CD4-positive, alpha-beta memory T cell (primary cell): ENCODE data around the gene CLDN18. TPM values are rescaled to one million over a fixed set of nuclear protein-coding genes. Genes with fewer than 3 reads are reported as not detected.

Source experiments
- CTCF ChIA-PET: fragments of 350-600 bp; sonication (Branson Sonifier 250); formaldehyde crosslinking; loops from one replicate; lab custom pipeline; 2021; ENCODE audit warnings: inconsistent platforms; ENCODE audit not compliant: partially characterized antibody; lab: Charles Lee
- POLR2A ChIA-PET: fragments of 350-600 bp; sonication (Branson Sonifier 250); formaldehyde crosslinking; loops from one replicate; lab custom pipeline; 2021; ENCODE audit not compliant: partially characterized antibody; lab: Charles Lee
- DNase-seq, 5 donors: peaks; one replicate each; pipeline versions ENCODE4 v3.0.0 to v3.0.0-alpha.2; 2020 to 2022; ENCODE audit warnings: mixed read lengths in 1 of 5
- H3K27ac ChIP-seq: one replicate; pipeline ENCODE4 v1.7.0; 2013; ENCODE audit warnings: low read depth, low read length
- H3K27me3 ChIP-seq: 2 replicates; pipeline ENCODE4 v1.7.0; 2013; ENCODE audit warnings: mild to moderate bottlenecking, low read length, moderate library complexity; ENCODE audit not compliant: insufficient read depth
- H3K36me3 ChIP-seq: 2 replicates; pipeline ENCODE4 v1.7.0; 2013; ENCODE audit warnings: mild to moderate bottlenecking, low read length, moderate library complexity; ENCODE audit not compliant: insufficient read depth
- H3K4me1 ChIP-seq: 2 replicates; pipeline ENCODE4 v1.7.0; 2013; ENCODE audit warnings: mild to moderate bottlenecking, low read length, moderate library complexity; ENCODE audit not compliant: insufficient read depth
- H3K4me3 ChIP-seq, 2 donors: one replicate each; pipeline ENCODE4 v1.7.0; 2013; ENCODE audit warnings: low read length in 2 of 2, mild to moderate bottlenecking in 1 of 2
- H3K9me3 ChIP-seq, 2 donors: one replicate each; pipeline ENCODE4 v1.7.0; 2013; ENCODE audit warnings: low read length in 2 of 2, control low read depth in 1 of 2; ENCODE audit not compliant: control insufficient read depth in 1 of 2
- H3K27ac Mint-ChIP-seq, 7 donors: one replicate each; pipeline ENCODE4 v1.8.0; 2020 to 2021; ENCODE audit warnings: mixed read lengths in 7 of 7, mild to moderate bottlenecking in 6 of 7, inconsistent platforms in 3 of 7, moderate library complexity in 3 of 7
- H3K27me3 Mint-ChIP-seq, 2 donors: one replicate each; pipeline ENCODE4 v1.8.0; 2020 to 2021; ENCODE audit warnings: mixed read lengths in 2 of 2
- H3K36me3 Mint-ChIP-seq, 2 donors: one replicate each; pipeline ENCODE4 v1.8.0; 2020 to 2021; ENCODE audit warnings: mixed read lengths in 2 of 2, inconsistent platforms in 1 of 2, mild to moderate bottlenecking in 1 of 2
- H3K4me1 Mint-ChIP-seq, 4 donors: one replicate each; pipeline ENCODE4 v1.8.0; 2020 to 2021; ENCODE audit warnings: mixed read lengths in 4 of 4, mild to moderate bottlenecking in 1 of 4
- H3K4me3 Mint-ChIP-seq, 8 donors: one replicate each; pipeline ENCODE4 v1.8.0; 2020 to 2021; ENCODE audit warnings: mixed read lengths in 8 of 8, mild to moderate bottlenecking in 7 of 8, moderate library complexity in 6 of 8, inconsistent platforms in 3 of 8
- H3K9me3 Mint-ChIP-seq, 8 donors: one replicate each; pipeline ENCODE4 v1.8.0; 2020 to 2021; ENCODE audit warnings: mixed read lengths in 8 of 8, mild to moderate bottlenecking in 5 of 8, inconsistent platforms in 3 of 8, moderate library complexity in 1 of 8
- intact Hi-C: fragments of 100-400 bp; cut with micrococcal nuclease; formaldehyde crosslinking; loops from one replicate; pipeline ENCODE4 v1.15.1; 2023
- polyA plus RNA-seq, 2 donors: library from polyadenylated mRNA; unstranded; fragments of 300-500 nt; fragmentation: Illumina TruSeq; gene quantifications; one replicate each; pipeline ENCODE4 v1.2.3, GENCODE V29; 2021
- total RNA-seq, 2 experiments: library from RNA; stranded (reverse); gene quantifications; one replicate each; pipeline ENCODE4 v1.2.3, GENCODE V29; 2021

The CLDN18 gene
- total and polyA plus RNA-seq, 4 experiments from 2014 or later = not detected

DNA sequence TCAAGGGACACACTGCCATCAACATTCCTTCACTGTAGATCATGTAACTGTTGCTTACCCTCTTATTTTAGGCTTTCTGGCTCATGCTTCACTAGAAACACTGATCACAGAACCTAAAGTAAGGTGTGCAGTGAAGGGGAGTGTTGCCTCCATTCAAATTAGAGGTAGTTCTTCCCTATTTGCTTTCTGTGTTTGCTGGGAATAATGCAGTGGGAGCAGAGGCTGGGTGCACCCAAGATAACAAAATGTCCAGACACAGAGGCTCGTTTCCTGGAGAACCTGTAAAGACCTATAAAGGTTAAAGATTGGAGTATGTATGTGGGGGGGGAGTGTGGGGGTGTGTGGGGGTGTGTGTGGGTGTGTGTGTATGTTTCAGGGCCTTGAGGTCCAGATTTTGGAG lies 2.1 kb upstream of the CLDN18 start:
- no peak overlapping the region for H3K27ac ChIP-seq
- no peak overlapping the region for H3K4me3 ChIP-seq
- H3K4me3 Mint-ChIP-seq = no peak overlapping the region
- no peaks in the 10 kb centered on the region for H3K27me3 ChIP-seq
- H3K9me3 ChIP-seq = no peaks in the 10 kb centered on the region
- no peaks in the 10 kb centered on the region for H3K4me1 ChIP-seq
- no peak overlapping the region for H3K27ac Mint-ChIP-seq
- H3K27me3 Mint-ChIP-seq = peaks cover 0 to 4% of the 10 kb centered on the region in 2 donors
- no peaks in the 10 kb centered on the region for H3K36me3 ChIP-seq
- CTCF ChIA-PET = no interaction called here
- H3K4me1 Mint-ChIP-seq = no peaks in the 10 kb centered on the region
- intact Hi-C loops = no loop called here
- no peaks in the 10 kb centered on the region for H3K9me3 Mint-ChIP-seq
- H3K36me3 Mint-ChIP-seq = no peaks in the 10 kb centered on the region
- POLR2A ChIA-PET = no interaction called here
- no peak for DNase-seq

DNA sequence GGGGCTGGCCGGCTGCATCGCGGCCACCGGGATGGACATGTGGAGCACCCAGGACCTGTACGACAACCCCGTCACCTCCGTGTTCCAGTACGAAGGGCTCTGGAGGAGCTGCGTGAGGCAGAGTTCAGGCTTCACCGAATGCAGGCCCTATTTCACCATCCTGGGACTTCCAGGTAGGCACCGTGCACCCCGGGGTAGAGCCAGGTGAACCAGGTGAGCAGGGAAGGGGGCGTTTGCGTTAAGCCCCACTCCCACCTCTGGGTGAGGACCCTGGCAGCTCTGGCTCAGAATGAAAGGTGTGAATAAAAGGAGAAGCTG lies 267 bp downstream of the CLDN18 start:
- intact Hi-C loops = no loop called here
- DNase-seq = no peak
- Mint-ChIP-seq H3K4me3 (no peak overlapping the region), H3K27me3 (peaks cover 0 to 6% of the 10 kb centered on the region in 2 donors), H3K27ac (no peak overlapping the region), H3K4me1 (no peaks in the 10 kb centered on the region), H3K9me3 (no peaks in the 10 kb centered on the region), H3K36me3 (no peaks in the 10 kb centered on the region)
- POLR2A ChIA-PET = no interaction called here
- H3K27me3 ChIP-seq = no peaks in the 10 kb centered on the region
- no peaks in the 10 kb centered on the region for H3K4me1 ChIP-seq
- no peak overlapping the region for H3K27ac ChIP-seq
- H3K9me3 ChIP-seq = no peaks in the 10 kb centered on the region
- no peak overlapping the region for H3K4me3 ChIP-seq
- H3K36me3 ChIP-seq = no peaks in the 10 kb centered on the region
- CTCF ChIA-PET = no interaction called here

DNA sequence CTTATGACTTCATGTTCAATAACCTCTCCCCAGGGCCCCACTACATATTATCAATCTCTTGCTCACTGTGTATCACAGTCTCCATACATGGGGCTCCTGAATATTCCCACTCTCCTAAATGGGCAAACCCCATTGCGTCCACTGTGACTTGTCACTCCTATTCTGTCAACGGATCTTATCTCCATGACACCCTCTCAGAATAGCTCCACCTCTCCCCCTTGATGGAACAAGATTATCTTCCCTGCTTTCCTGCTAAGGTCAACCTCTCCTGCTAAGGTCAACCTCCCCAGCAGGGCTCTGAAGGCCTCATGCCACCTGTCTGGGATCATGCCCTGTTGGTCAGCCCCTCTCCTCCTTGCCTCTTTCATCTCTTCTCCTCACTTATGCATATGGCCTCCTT lies 1.8 kb downstream of the CLDN18 start:
- Mint-ChIP-seq H3K27ac (no peak overlapping the region), H3K4me1 (no peaks in the 10 kb centered on the region), H3K4me3 (no peak overlapping the region), H3K27me3 (peaks cover 0 to 6% of the 10 kb centered on the region in 2 donors), H3K9me3 (no peaks in the 10 kb centered on the region), H3K36me3 (no peaks in the 10 kb centered on the region)
- Histone ChIP-seq H3K36me3 (no peaks in the 10 kb centered on the region), H3K4me3 (no peak overlapping the region), H3K9me3 (no peaks in the 10 kb centered on the region), H3K27ac (no peak overlapping the region), H3K27me3 (no peaks in the 10 kb centered on the region), H3K4me1 (no peaks in the 10 kb centered on the region)
- intact Hi-C loops = no loop called here
- no peak for DNase-seq
- POLR2A ChIA-PET = no interaction called here
- CTCF ChIA-PET = no interaction called here

DNA sequence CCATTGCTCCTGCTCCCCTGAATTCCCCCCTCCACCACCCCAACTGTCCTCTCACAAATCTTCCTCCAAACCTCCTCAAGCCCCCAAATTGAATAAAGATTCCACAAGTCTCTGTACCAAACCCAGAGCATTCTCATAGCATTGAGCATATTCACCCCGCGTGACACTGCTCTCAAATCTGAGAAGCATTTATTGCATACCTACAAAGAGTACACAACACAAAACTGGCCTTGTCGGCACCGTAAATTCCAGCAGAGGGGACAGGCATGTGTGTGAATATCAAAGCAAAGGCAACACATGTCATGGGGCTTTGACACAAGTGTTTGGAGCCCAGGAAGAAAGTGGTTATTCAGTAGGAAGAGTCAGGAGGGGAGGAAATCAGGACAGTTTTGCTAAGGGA lies 2.6 kb downstream of the CLDN18 start:
- Histone ChIP-seq H3K36me3 (no peaks in the 10 kb centered on the region), H3K27ac (no peak overlapping the region), H3K4me1 (no peaks in the 10 kb centered on the region), H3K4me3 (no peak overlapping the region), H3K9me3 (no peaks in the 10 kb centered on the region), H3K27me3 (no peaks in the 10 kb centered on the region)
- no peak for DNase-seq
- ChIA-PET POLR2A (no interaction called here), CTCF (no interaction called here)
- intact Hi-C loops = no loop called here
- Mint-ChIP-seq H3K27me3 (peaks cover 0 to 6% of the 10 kb centered on the region in 2 donors), H3K36me3 (no peaks in the 10 kb centered on the region), H3K4me3 (no peak overlapping the region), H3K4me1 (no peaks in the 10 kb centered on the region), H3K27ac (no peak overlapping the region), H3K9me3 (no peaks in the 10 kb centered on the region)

DNA sequence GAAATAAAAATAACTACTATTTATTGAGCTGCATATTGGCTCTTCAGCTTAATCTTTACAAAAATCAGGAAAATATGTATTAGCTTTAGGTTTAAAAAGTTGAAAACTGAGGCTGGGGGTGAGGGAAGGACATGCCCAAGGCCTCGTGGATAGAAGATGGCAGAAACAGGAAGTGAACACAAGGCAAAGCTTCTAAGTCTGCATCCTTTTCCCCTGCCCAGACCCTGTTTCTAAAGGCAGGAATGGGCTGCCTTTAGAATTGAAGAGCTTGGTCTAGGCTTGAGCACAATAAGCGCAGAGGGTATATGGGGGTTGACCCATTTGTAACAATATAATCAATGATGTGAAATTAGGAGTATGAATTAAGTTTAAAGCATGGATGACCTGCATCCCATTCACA lies 6.1 kb downstream of the CLDN18 start:
- POLR2A ChIA-PET = no interaction called here

DNA sequence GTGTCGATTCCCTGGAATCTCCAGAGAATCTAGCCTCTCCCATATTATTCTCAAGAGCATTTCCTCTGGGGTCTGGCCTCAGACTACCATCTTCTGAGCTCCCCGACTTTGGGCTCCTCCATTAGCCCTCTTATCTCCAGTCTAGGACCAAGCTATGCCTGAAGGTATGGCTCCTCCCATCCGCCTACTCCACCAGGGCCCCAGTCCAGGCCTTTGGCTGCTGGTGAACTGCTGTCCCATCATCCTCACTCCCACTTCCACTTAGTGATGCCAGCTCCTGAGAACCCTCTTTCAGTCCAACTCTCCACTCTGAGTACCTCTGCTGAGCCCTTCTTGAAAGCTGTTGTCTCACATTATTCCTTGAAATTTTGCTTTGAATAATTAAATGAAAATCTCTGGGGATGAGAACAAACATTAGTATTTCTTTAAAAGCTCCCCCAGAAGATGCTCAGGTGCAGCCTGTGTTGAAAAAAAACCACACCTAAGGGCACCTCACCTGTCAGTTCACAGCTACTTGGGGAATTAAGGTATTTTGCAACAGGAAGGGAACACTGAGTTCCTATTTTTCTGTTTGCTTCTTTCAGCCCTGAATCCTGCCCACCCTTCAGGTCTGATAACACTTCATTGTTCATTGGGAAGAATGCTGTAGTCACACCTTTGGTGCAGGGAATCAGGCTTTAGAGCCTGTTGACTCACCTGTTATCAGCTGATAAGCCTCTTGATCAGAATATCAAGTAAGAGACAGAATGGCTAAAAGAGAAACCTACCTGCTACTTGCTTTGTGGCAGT lies 9.5 kb downstream of the CLDN18 start:
- Mint-ChIP-seq H3K4me1 (no peaks in the 10 kb centered on the region), H3K36me3 (no peaks in the 10 kb centered on the region), H3K4me3 (no peak overlapping the region), H3K27ac (no peak overlapping the region), H3K9me3 (no peaks in the 10 kb centered on the region), H3K27me3 (no peaks in the 10 kb centered on the region)
- intact Hi-C loops = no loop called here
- H3K27ac ChIP-seq = no peak overlapping the region
- H3K4me3 ChIP-seq = no peak overlapping the region
- H3K36me3 ChIP-seq = no peaks in the 10 kb centered on the region
- H3K4me1 ChIP-seq = no peaks in the 10 kb centered on the region
- CTCF ChIA-PET = no interaction called here
- no peaks in the 10 kb centered on the region for H3K27me3 ChIP-seq
- no peaks in the 10 kb centered on the region for H3K9me3 ChIP-seq
- DNase-seq = no peak
- POLR2A ChIA-PET = no interaction called here

More for the DNA sequence above, 6.1 kb downstream of the CLDN18 start:
- Histone ChIP-seq H3K4me1 (no peaks in the 10 kb centered on the region), H3K9me3 (no peaks in the 10 kb centered on the region), H3K4me3 (no peak overlapping the region), H3K36me3 (no peaks in the 10 kb centered on the region), H3K27ac (no peak overlapping the region), H3K27me3 (no peaks in the 10 kb centered on the region)
- DNase-seq = no peak
- H3K27me3 Mint-ChIP-seq = peaks cover 0 to 6% of the 10 kb centered on the region in 2 donors
- H3K27ac Mint-ChIP-seq = no peak overlapping the region
- CTCF ChIA-PET = no interaction called here
- H3K36me3 Mint-ChIP-seq = no peaks in the 10 kb centered on the region
- intact Hi-C loops = no loop called here
- no peak overlapping the region for H3K4me3 Mint-ChIP-seq
- H3K4me1 Mint-ChIP-seq = no peaks in the 10 kb centered on the region
- H3K9me3 Mint-ChIP-seq = no peaks in the 10 kb centered on the region

DNA sequence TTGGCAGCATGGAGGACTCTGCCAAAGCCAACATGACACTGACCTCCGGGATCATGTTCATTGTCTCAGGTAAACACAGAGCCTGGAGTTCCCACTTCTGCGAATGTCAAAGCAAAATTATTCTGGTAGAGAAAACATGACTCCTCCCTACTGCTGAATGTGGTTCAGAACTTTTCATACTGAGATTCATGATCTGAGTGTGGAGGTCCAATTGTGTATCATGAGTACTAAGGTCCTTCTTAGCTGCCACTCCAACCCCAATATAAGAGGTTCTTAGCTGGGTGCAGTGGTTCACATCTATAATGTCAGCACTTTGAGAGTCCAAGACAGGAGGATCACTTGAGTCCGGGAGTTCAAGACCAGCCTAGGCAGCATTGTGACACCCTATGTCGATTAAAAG lies 13.8 kb downstream of the CLDN18 start:
- Histone ChIP-seq H3K9me3 (no peaks in the 10 kb centered on the region), H3K4me3 (no peak overlapping the region), H3K27ac (no peak overlapping the region), H3K36me3 (no peaks in the 10 kb centered on the region), H3K4me1 (no peaks in the 10 kb centered on the region), H3K27me3 (no peaks in the 10 kb centered on the region)
- POLR2A ChIA-PET = no interaction called here
- DNase-seq = no peak
- Mint-ChIP-seq H3K4me3 (no peak overlapping the region), H3K36me3 (no peaks in the 10 kb centered on the region), H3K9me3 (no peaks in the 10 kb centered on the region), H3K27ac (no peak overlapping the region), H3K27me3 (peaks cover 4 to 6% of the 10 kb centered on the region in 2 donors), H3K4me1 (no peaks in the 10 kb centered on the region)
- intact Hi-C loops = no loop called here
- CTCF ChIA-PET = no interaction called here

DNA sequence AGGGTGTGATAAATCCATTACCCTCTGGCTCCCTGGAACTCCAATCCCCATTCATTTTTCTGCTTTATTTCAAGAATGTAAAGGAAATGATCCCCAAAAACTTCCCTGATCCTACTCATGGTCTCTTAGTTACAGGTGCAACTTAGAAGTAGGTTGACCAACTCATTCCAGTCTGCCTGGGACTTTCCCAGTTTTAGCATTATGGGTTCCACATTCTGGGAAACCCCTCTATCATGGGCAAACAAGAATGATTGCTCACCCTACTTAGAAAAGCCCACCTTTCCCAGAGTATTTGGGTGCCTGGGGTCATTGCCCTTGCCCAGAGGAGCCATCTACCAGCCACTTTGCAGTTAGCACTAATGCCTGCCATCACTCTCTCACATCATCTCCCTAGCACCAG lies 15.6 kb downstream of the CLDN18 start:
- intact Hi-C loops = no loop called here
- no peak for DNase-seq
- Mint-ChIP-seq H3K27me3 (peaks cover 6% of the 10 kb centered on the region in 2 donors), H3K9me3 (no peaks in the 10 kb centered on the region), H3K4me1 (no peaks in the 10 kb centered on the region), H3K36me3 (no peaks in the 10 kb centered on the region), H3K27ac (no peak overlapping the region), H3K4me3 (no peak overlapping the region)
- no peak overlapping the region for H3K27ac ChIP-seq
- POLR2A ChIA-PET = no interaction called here
- CTCF ChIA-PET = no interaction called here
- no peaks in the 10 kb centered on the region for H3K4me1 ChIP-seq
- H3K4me3 ChIP-seq = no peak overlapping the region
- no peaks in the 10 kb centered on the region for H3K9me3 ChIP-seq
- no peaks in the 10 kb centered on the region for H3K36me3 ChIP-seq
- no peaks in the 10 kb centered on the region for H3K27me3 ChIP-seq
